Measurements from ENCODE around the gene SAMD7.
A peak's percentile ranks its signal among the peaks of the same experiment; 100 is the strongest.

The SAMD7 gene

DNA sequence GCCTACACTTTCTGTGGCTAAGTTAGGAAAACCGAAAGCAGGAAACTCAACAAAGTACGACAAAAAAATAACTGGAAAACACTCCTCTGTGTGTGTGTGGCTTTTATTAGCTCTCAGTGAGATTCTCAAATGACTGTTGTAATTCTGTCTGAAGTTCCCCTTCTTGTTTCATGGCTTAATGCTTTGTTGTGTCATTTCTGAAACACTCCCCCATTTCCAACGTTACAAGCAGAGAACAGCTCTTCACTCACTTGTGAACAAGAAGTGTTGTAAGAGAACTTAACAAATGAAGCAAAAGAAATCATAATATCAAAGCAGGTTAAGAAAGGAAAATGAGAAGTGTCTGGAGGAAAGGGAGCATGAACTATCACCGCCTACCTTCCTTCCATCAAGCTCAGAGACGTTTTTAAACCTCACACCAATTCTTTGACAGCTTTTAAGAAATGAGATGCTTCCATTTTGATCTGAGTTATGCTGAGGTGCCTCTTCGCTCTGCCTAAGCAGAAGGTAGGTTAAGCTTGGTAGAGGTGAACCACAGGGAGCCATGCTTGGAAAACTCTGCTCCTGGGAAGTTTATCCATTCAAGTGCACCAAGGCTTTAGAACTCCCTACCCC, 42.9 kb downstream of the SAMD7 start:
- DNase-seq (ENCODE audit: low spot score): peak; percentile 56
- in situ Hi-C loops (cut with MboI; ENCODE audit: low sequenced_read_pairs, unreplicated experiment): no loop called here
- TF ChIP-seq, protein P1, sequence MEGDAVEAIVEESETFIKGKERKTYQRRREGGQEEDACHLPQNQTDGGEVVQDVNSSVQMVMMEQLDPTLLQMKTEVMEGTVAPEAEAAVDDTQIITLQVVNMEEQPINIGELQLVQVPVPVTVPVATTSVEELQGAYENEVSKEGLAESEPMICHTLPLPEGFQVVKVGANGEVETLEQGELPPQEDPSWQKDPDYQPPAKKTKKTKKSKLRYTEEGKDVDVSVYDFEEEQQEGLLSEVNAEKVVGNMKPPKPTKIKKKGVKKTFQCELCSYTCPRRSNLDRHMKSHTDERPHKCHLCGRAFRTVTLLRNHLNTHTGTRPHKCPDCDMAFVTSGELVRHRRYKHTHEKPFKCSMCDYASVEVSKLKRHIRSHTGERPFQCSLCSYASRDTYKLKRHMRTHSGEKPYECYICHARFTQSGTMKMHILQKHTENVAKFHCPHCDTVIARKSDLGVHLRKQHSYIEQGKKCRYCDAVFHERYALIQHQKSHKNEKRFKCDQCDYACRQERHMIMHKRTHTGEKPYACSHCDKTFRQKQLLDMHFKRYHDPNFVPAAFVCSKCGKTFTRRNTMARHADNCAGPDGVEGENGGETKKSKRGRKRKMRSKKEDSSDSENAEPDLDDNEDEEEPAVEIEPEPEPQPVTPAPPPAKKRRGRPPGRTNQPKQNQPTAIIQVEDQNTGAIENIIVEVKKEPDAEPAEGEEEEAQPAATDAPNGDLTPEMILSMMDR (IDR thresholded peaks at IDR 0.05; ENCODE audit: borderline replicate concordance, control extremely low read depth, extremely low read depth, insufficient read depth, missing control alignments): no peak

DNA sequence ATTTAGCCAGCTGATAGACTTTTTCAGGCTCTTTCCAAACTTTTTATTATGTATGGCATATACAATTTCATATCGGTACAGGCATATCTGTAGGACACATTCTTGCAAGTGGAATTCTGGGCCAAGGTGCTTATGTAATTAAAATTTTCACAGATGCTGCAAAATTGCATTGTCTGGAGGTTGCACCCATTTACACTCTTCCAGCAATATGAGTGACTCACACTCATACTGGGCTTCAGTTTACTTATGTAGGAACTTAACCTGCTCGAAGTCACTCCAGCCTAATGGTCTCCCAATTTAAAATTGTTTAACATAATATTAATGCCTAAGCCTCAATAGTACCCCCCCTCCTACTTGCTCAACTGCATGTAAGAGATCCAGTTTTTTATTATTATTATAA, 44.0 kb downstream of the SAMD7 start:
- TF ChIP-seq, protein P1 (IDR thresholded peaks at IDR 0.05; ENCODE audit: borderline replicate concordance, control extremely low read depth, extremely low read depth, insufficient read depth, missing control alignments): no peak
- in situ Hi-C loops (cut with MboI; ENCODE audit: low sequenced_read_pairs, unreplicated experiment): no loop called here
- no peak for DNase-seq (ENCODE audit: low spot score)

- TF ChIP-seq, protein P1 (IDR thresholded peaks at IDR 0.05; ENCODE audit: borderline replicate concordance, control extremely low read depth, extremely low read depth, insufficient read depth, missing control alignments): no peak
- no peak for DNase-seq (ENCODE audit: low spot score)
- in situ Hi-C loops (cut with MboI; ENCODE audit: low sequenced_read_pairs, unreplicated experiment): no loop called here
Observed at GRCh38 chr3:169964176-169964575, 52.8 kb downstream of the SAMD7 start.

GRCh38 chr3:169965562-169966427, 54.4 kb downstream of the SAMD7 start:
- in situ Hi-C loops (cut with MboI; ENCODE audit: low sequenced_read_pairs, unreplicated experiment): no loop called here
- DNase-seq (ENCODE audit: low spot score): no peak
- TF ChIP-seq, protein P1 (IDR thresholded peaks at IDR 0.05; ENCODE audit: borderline replicate concordance, control extremely low read depth, extremely low read depth, insufficient read depth, missing control alignments): no peak

DNA sequence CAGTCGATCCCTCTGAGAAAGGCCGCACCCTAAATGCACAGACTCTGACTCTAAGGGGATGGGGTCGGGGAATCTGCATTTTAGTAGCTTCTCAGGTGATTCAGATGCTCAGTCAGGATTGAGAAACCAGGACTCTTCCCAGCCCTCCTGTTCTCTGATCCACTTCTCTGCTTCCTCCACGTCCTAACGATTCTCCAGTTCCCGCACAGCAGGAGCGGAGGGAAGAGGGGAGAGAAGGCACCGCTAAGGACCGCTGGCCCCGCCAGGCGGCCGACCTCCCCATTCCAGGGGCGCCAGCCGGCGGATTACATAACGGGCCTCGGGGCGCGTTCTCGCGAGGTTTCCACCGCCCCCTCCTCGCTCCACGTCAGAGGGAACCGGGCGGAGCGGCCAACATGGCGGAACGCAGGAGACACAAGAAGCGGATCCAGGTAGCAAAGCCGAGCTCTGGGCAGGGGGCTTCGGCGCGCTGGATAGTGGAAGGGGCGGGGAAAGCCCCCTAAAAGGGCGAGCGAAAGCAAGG, 55.1 kb downstream of the SAMD7 start, which contains the start of gene SEC62:
Gene SEC62 (plus strand): TSS at position 380 of the 523 bp plus-strand sequence. CDS start 16 bp downstream, at position 396.
- DNase-seq (ENCODE audit: low spot score): peak; percentile 93
- in situ Hi-C loops (cut with MboI; ENCODE audit: low sequenced_read_pairs, unreplicated experiment): no loop called here
- TF ChIP-seq, protein P1 (IDR thresholded peaks at IDR 0.05; ENCODE audit: borderline replicate concordance, control extremely low read depth, extremely low read depth, insufficient read depth, missing control alignments): peak; percentile 68

- in situ Hi-C loops (cut with MboI; ENCODE audit: low sequenced_read_pairs, unreplicated experiment): no loop called here
- TF ChIP-seq, protein P1 (IDR thresholded peaks at IDR 0.05; ENCODE audit: borderline replicate concordance, control extremely low read depth, extremely low read depth, insufficient read depth, missing control alignments): no peak
- no peak for DNase-seq (ENCODE audit: low spot score)
Observed at GRCh38 chr3:169966951-169967915, 55.9 kb downstream of the SAMD7 start.
